K562 (cell line): ENCODE measurements around the gene TNPO3. TPM values are rescaled to one million over a fixed set of nuclear protein-coding genes. Genes with fewer than 3 reads are reported as not detected.

ENCODE experiments used
- ADNP ChIP-seq: fragments of 200-800 bp; sonication (Bioruptor generic); IDR thresholded peaks from 2 replicates; pipeline ENCODE4 v1.6.1; 2016; ENCODE audit warnings: missing genetic modification characterization, missing compliant biosample characterization
- ARID1B ChIP-seq: fragments of 450-650 bp; IDR thresholded peaks from 2 replicates; pipeline ENCODE4 v1.6.1; 2016; ENCODE audit warnings: antibody characterized with exemption, mild to moderate bottlenecking, inconsistent platforms
- ARNT ChIP-seq, 2 experiments: fragments of 450-650 bp; IDR thresholded peaks; 2 replicates each; pipeline ENCODE4 v1.6.1; 2016; ENCODE audit warnings: mild to moderate bottlenecking in 1 of 2
- ATF3 ChIP-seq, 2 experiments: fragments of 450-650 bp in 1 of 2; sonication (generic) in 1 of 2; formaldehyde crosslinking in 1 of 2; IDR thresholded peaks in 1 of 2; conservative IDR thresholded peaks in 1 of 2; 2 replicates each; pipeline versions ENCODE4 v1.6.1 to v1.8.1; 2016 to 2023; ENCODE audit warnings: mild to moderate bottlenecking in 2 of 2, moderate library complexity in 2 of 2, inconsistent platforms in 1 of 2, missing genetic modification reagents in 1 of 2
- CBFB ChIP-seq: sonication (generic); formaldehyde crosslinking; IDR thresholded peaks from 2 replicates; pipeline ENCODE4 v1.4.0; 2020; ENCODE audit warnings: mild to moderate bottlenecking, missing genetic modification reagents
- CCNT2 ChIP-seq: IDR thresholded peaks from 2 replicates; pipeline ENCODE4 v1.6.1; 2011; ENCODE audit warnings: borderline replicate concordance, low read depth, mild to moderate bottlenecking, moderate library complexity, mixed read lengths, low read length; ENCODE audit not compliant: insufficient read length; ENCODE audit errors: extremely low read depth
- CEBPG ChIP-seq, 3 experiments: fragments of 200-800 bp in 1 of 3; sonication (Bioruptor generic) in 1 of 3; sonication (generic) in 1 of 3; formaldehyde crosslinking in 1 of 3; IDR thresholded peaks in 2 of 3; conservative IDR thresholded peaks in 1 of 3; 2 replicates each; pipeline versions ENCODE4 v1.6.1 to v1.8.0; 2016 to 2022; ENCODE audit warnings: missing compliant biosample characterization in 2 of 3, missing genetic modification characterization in 2 of 3, mild to moderate bottlenecking in 1 of 3, missing genetic modification reagents in 1 of 3
- ESRRB ChIP-seq: fragments of 250-450 bp; sonication (Bioruptor Pico); IDR thresholded peaks from 2 replicates; pipeline ENCODE4 v1.5.0; 2020; ENCODE audit warnings: mild to moderate bottlenecking, moderate library complexity, borderline replicate concordance
- GABPB2 ChIP-seq: fragments of 250-450 bp; sonication (Bioruptor Pico); conservative IDR thresholded peaks from 2 replicates; pipeline ENCODE4 v1.5.1; 2021; ENCODE audit warnings: mild to moderate bottlenecking
- GATAD2B ChIP-seq: fragments of 450-650 bp; IDR thresholded peaks from 2 replicates; pipeline ENCODE4 v1.6.1; 2017; ENCODE audit warnings: mild to moderate bottlenecking, borderline replicate concordance
- NR0B1 ChIP-seq: fragments of 450-650 bp; IDR thresholded peaks from one replicate; pipeline ENCODE4 v1.6.1; 2018; ENCODE audit warnings: mild to moderate bottlenecking, moderate library complexity; ENCODE audit not compliant: partially characterized antibody
- POLR2G ChIP-seq: fragments of 200-400 bp; formaldehyde crosslinking; IDR thresholded peaks from 2 replicates; pipeline ENCODE4 v1.6.1; 2017; ENCODE audit warnings: low read depth, mild to moderate bottlenecking, antibody characterized with exemption, low read length, moderate library complexity
- RBFOX2 ChIP-seq: fragments of 200-400 bp; formaldehyde crosslinking; IDR thresholded peaks from 2 replicates; pipeline ENCODE4 v1.6.1; 2017; ENCODE audit warnings: low read depth, mild to moderate bottlenecking, low read length, moderate library complexity
- RBM25 ChIP-seq: fragments of 200-400 bp; formaldehyde crosslinking; IDR thresholded peaks from 2 replicates; pipeline ENCODE4 v1.6.1; 2018; ENCODE audit warnings: low read length, low read depth, moderate library complexity; ENCODE audit not compliant: severe bottlenecking
- SMAD1 ChIP-seq: fragments of 150-350 bp; IDR thresholded peaks from 2 replicates; pipeline ENCODE4 v1.6.1; 2014; ENCODE audit warnings: low read length, low read depth; ENCODE audit not compliant: partially characterized antibody
- ZKSCAN3 ChIP-seq: fragments of 250-450 bp; sonication (Bioruptor Pico); IDR thresholded peaks from 2 replicates; pipeline ENCODE4 v1.4.0; 2020
- ZNF174 ChIP-seq: fragments of 250-450 bp; sonication (Bioruptor Pico); IDR thresholded peaks from 2 replicates; pipeline ENCODE4 v1.4.0; 2020; ENCODE audit warnings: mild to moderate bottlenecking
- ZNF277 ChIP-seq: fragments of 250-450 bp; sonication (Bioruptor Pico); IDR thresholded peaks from 2 replicates; pipeline ENCODE4 v1.8.0; 2022; ENCODE audit warnings: inconsistent platforms, mild to moderate bottlenecking, moderate library complexity, borderline replicate concordance
- ZNF668 ChIP-seq: fragments of 250-450 bp; sonication (Bioruptor Pico); IDR thresholded peaks from 2 replicates; pipeline ENCODE4 v1.8.0; 2022; ENCODE audit warnings: mild to moderate bottlenecking, inconsistent platforms
- polyA plus RNA-seq, 8 experiments: library from polyadenylated mRNA; depleted of rRNA in 4 of 8; stranded (reverse) in 5 of 8; unstranded in 3 of 8; fragments of >200 nt; fragmentation: Nextera tagmentation in 2 of 8; fragmentation: Illumina TruSeq in 1 of 8; extraction: Ambion mirVana in 2 of 8; extraction: Trizol in 1 of 8; gene quantifications; 2 replicates each; pipeline versions ENCODE4 v1.2.1 to v1.2.3, GENCODE V29; 2011 to 2014; ENCODE audit warnings: inconsistent platforms in 1 of 8, missing spikeins in 1 of 8
- total RNA-seq, 7 experiments: library from RNA; depleted of rRNA in 6 of 7; stranded (reverse); fragments of >200 nt in 6 of 7; fragmentation: Illumina TruSeq in 2 of 7; extraction: Trizol in 2 of 7; gene quantifications; 2 replicates each; pipeline versions ENCODE4 v1.2.1 to v1.2.3, GENCODE V29; 2011 to 2021; ENCODE audit warnings: low replicate concordance in 1 of 7
- TF ChIP-seq, protein P1 (sequence below), 2 experiments: fragments of 150-350 bp in 1 of 2; IDR thresholded peaks; 2 replicates each; pipeline ENCODE4 v1.6.1; 2012 to 2016; ENCODE audit warnings: low read depth in 2 of 2, low read length in 2 of 2, mild to moderate bottlenecking in 1 of 2, moderate library complexity in 1 of 2

The TNPO3 gene
- total and polyA plus RNA-seq, 9 of the 15 experiments (the other 6 are each of a cell fraction or from before 2014, with no cell fraction given): 35.8 to 125 (median 110) TPM

GRCh38 chr7:129067943-129068548 is 13.1 kb upstream of the TNPO3 start (continued):
- TF ChIP-seq, protein P1, sequence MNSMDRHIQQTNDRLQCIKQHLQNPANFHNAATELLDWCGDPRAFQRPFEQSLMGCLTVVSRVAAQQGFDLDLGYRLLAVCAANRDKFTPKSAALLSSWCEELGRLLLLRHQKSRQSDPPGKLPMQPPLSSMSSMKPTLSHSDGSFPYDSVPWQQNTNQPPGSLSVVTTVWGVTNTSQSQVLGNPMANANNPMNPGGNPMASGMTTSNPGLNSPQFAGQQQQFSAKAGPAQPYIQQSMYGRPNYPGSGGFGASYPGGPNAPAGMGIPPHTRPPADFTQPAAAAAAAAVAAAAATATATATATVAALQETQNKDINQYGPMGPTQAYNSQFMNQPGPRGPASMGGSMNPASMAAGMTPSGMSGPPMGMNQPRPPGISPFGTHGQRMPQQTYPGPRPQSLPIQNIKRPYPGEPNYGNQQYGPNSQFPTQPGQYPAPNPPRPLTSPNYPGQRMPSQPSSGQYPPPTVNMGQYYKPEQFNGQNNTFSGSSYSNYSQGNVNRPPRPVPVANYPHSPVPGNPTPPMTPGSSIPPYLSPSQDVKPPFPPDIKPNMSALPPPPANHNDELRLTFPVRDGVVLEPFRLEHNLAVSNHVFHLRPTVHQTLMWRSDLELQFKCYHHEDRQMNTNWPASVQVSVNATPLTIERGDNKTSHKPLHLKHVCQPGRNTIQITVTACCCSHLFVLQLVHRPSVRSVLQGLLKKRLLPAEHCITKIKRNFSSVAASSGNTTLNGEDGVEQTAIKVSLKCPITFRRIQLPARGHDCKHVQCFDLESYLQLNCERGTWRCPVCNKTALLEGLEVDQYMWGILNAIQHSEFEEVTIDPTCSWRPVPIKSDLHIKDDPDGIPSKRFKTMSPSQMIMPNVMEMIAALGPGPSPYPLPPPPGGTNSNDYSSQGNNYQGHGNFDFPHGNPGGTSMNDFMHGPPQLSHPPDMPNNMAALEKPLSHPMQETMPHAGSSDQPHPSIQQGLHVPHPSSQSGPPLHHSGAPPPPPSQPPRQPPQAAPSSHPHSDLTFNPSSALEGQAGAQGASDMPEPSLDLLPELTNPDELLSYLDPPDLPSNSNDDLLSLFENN (IDR thresholded peaks at IDR 0.05; ENCODE audit: low read depth in 2 of 2, low read length in 2 of 2): no peak
- TF ChIP-seq ZNF277 (CRISPR knock-in tag): no peak
- no peak for TF ChIP-seq CCNT2
- TF ChIP-seq ATF3 (IDR thresholded peaks at IDR 0.05): peak; percentile 63; the same call in 1 of the 2 replicates
- no peak; the same call in 1 of the 2 replicates for TF ChIP-seq ATF3 (CRISPR knock-in tag; conservative IDR thresholded peaks at IDR 0.05)
- TF ChIP-seq POLR2G: no peak
- TF ChIP-seq RBFOX2: no peak
- no peak for TF ChIP-seq CBFB (CRISPR knock-in tag)
- TF ChIP-seq NR0B1: no peak
- no peak for TF ChIP-seq SMAD1
- 0 out of 2 replicates have a peak, but pooled peaks have one; percentile 52 for TF ChIP-seq GABPB2 (CRISPR knock-in tag)
- no peak for TF ChIP-seq ZKSCAN3 (CRISPR knock-in tag)
- peak; percentile 34; the same call in 1 of the 2 replicates for TF ChIP-seq ARID1B
- TF ChIP-seq GATAD2B: no peak
- TF ChIP-seq ZNF174: no peak
- no peak for TF ChIP-seq ESRRB (CRISPR knock-in tag)
- TF ChIP-seq ZNF668 (CRISPR knock-in tag): no peak
- TF ChIP-seq ARNT (IDR thresholded peaks at IDR 0.05): no peak
- TF ChIP-seq RBM25: peak; percentile 86
- TF ChIP-seq CEBPG (CRISPR knock-in tag; IDR thresholded peaks at IDR 0.05): no peak
- no peak for TF ChIP-seq CEBPG (tag; conservative IDR thresholded peaks at IDR 0.05 in 1 of 2, IDR thresholded peaks at IDR 0.05 in 1 of 2)
- peak; percentile 74; the same call in 1 of the 2 replicates for TF ChIP-seq ADNP (tag)
